ENCODE results near the gene PARD3B.

DNA sequence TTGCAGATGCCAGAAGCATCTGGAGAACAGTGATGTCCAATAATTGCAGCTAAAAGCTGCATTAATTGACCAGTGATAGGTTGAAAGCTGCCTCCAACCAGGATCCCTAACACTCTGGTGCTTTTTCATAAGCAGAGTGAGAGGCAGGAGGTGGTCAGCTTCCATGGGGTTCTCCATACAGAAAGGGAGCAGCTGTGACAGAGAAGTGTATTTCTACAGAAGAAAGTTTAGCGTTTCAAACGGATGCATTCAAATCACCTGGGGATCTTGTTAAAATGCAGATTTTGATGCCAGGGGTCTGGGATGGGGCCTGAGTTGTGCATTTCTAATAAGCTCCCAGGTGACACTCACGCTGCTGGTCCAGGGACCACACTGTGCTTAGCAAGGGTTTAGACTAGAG is 920.5 kb downstream of the PARD3B start:
- TF ChIP-seq CTCF (IDR thresholded peaks at IDR 0.05) (no peak), POLR2A (IDR thresholded peaks at IDR 0.05) (no peak)
